ENCODE results near the gene PRRC2A.

DNA sequence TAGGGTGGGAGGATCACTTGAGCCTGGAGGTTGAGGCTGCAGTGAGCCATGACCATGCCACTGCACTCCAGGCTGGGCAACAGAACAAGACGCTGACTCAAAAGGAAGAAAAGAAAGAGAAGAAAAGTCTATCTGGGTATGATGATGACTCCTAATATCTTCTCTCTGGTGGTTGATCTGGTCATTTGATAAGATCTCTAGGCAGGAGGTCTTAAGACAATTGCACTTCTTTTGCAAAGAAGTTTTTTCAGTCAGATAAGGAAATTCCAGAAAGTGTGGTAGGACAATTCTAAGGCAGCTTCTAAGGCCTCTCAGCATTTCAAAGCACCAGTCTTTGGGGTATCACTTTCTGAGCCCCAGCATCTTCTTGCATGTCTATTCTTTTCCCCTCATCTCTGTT is 13.2 kb upstream of the PRRC2A start:
- TF ChIP-seq, protein P1, sequence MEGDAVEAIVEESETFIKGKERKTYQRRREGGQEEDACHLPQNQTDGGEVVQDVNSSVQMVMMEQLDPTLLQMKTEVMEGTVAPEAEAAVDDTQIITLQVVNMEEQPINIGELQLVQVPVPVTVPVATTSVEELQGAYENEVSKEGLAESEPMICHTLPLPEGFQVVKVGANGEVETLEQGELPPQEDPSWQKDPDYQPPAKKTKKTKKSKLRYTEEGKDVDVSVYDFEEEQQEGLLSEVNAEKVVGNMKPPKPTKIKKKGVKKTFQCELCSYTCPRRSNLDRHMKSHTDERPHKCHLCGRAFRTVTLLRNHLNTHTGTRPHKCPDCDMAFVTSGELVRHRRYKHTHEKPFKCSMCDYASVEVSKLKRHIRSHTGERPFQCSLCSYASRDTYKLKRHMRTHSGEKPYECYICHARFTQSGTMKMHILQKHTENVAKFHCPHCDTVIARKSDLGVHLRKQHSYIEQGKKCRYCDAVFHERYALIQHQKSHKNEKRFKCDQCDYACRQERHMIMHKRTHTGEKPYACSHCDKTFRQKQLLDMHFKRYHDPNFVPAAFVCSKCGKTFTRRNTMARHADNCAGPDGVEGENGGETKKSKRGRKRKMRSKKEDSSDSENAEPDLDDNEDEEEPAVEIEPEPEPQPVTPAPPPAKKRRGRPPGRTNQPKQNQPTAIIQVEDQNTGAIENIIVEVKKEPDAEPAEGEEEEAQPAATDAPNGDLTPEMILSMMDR (IDR thresholded peaks at IDR 0.05): no peak
- no peak for TF ChIP-seq POLR2A (IDR thresholded peaks at IDR 0.05)
